ENCODE measurements around the gene BCHE. TPM values are rescaled to one million over a fixed set of nuclear protein-coding genes. Genes with fewer than 3 reads are reported as not detected.

Gene BCHE
- total RNA-seq, 3 donors from 2014 or later, result 0.33 to 27.1 (median 2.6) TPM

DNA sequence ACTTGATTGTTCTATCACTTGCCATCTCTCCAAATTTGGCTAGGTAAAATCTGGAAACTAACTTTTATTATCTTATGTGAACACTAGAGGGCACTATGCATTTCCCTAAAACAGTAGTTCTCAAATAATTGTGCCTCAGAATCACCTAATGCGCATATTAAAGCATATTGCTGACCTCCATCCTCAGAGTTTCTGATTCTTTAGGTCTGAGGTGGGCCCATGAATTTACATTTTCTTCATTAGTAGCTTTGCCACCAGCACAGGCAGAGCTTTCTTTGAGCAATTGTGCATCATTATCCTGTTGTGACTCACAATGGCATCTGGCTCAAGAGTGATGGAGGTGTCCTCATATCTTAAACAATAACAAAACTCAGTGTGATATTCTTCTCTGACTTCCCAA is 17.5 kb upstream of the BCHE start:
- intact Hi-C loops (cut with DNase I; ENCODE audit: low total_unique reads), result no loop called here
- no peak for TF ChIP-seq POLR2AphosphoS5 (IDR thresholded peaks at IDR 0.05)
- TF ChIP-seq, protein P1, sequence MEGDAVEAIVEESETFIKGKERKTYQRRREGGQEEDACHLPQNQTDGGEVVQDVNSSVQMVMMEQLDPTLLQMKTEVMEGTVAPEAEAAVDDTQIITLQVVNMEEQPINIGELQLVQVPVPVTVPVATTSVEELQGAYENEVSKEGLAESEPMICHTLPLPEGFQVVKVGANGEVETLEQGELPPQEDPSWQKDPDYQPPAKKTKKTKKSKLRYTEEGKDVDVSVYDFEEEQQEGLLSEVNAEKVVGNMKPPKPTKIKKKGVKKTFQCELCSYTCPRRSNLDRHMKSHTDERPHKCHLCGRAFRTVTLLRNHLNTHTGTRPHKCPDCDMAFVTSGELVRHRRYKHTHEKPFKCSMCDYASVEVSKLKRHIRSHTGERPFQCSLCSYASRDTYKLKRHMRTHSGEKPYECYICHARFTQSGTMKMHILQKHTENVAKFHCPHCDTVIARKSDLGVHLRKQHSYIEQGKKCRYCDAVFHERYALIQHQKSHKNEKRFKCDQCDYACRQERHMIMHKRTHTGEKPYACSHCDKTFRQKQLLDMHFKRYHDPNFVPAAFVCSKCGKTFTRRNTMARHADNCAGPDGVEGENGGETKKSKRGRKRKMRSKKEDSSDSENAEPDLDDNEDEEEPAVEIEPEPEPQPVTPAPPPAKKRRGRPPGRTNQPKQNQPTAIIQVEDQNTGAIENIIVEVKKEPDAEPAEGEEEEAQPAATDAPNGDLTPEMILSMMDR (IDR thresholded peaks at IDR 0.05), result peak in 1 of 3 donors; percentile 33

GRCh38 chr3:165852711-165853110 is 15.5 kb upstream of the BCHE start:
- Histone ChIP-seq H3K4me3 (no peak overlapping the region), H3K27me3 (no peaks in the 10 kb centered on the region), H3K27ac (no peak overlapping the region), H3K36me3 (no peaks in the 10 kb centered on the region), H3K4me1 (no peaks in the 10 kb centered on the region), H3K9me3 (no peaks in the 10 kb centered on the region)
- intact Hi-C loops (cut with DNase I; ENCODE audit: low total_unique reads), result no loop called here
- TF ChIP-seq POLR2AphosphoS5 (IDR thresholded peaks at IDR 0.05) (no peak), POLR2A (IDR thresholded peaks at IDR 0.05) (no peak)
- TF ChIP-seq, protein P1 (IDR thresholded peaks at IDR 0.05), result no peak
- DNase-seq (ENCODE audit: low spot score in 2 of 2), result no peak

More for the DNA sequence above, 17.5 kb upstream of the BCHE start:
- Histone ChIP-seq H3K27me3 (no peaks in the 10 kb centered on the region), H3K9me3 (no peaks in the 10 kb centered on the region), H3K4me1 (no peaks in the 10 kb centered on the region), H3K4me3 (no peak overlapping the region), H3K27ac (no peak overlapping the region), H3K36me3 (no peaks in the 10 kb centered on the region)
- DNase-seq (ENCODE audit: low spot score in 2 of 2), result no peak

DNA sequence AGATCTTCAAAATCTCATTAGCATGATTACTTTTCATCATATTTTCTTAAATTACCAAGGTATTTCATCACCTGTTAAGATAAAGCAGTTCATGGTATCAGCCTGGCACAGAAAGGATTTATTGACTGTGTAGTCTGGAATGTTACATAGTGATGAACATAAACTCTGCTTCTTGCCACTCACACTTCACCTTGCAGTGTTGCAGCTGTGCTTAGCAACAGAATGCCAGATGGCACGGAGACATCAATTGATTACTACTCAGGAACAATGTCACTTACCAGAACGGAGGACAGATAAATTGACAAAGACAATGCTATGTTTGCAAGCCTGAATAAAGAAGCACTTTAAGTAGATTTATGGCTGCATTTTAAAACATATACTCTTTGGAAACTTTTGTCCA is 15.0 kb upstream of the BCHE start:
- Histone ChIP-seq H3K4me1 (no peaks in the 10 kb centered on the region), H3K4me3 (no peak overlapping the region), H3K36me3 (no peaks in the 10 kb centered on the region), H3K27ac (no peak overlapping the region), H3K27me3 (no peaks in the 10 kb centered on the region), H3K9me3 (no peaks in the 10 kb centered on the region)
- TF ChIP-seq POLR2A (IDR thresholded peaks at IDR 0.05) (no peak), POLR2AphosphoS5 (IDR thresholded peaks at IDR 0.05) (no peak)
- TF ChIP-seq, protein P1 (IDR thresholded peaks at IDR 0.05), result no peak
- intact Hi-C loops (cut with DNase I; ENCODE audit: low total_unique reads), result no loop called here
- no peak for DNase-seq (ENCODE audit: low spot score in 2 of 2)

DNA sequence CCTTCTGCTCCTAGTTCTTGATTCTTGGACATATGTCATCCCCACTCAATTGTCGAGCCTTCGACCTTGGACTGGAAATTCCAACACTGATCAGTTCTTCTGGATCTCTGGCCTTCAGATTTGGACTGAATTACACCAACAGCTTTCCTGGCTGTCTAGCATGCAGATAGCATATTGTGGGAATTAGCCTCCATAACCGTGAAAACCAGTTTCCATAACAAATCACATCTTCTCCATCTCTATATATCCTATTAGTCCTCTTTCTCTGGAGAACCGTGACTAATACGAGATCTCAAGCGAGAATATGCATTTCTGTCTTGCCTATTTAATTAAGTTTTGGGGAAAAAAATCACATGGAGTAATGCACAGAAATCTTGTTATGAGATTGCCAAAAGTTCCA is 8.8 kb upstream of the BCHE start:
- intact Hi-C loops (cut with DNase I; ENCODE audit: low total_unique reads), result no loop called here
- no peak for DNase-seq (ENCODE audit: low spot score in 2 of 2)
- Histone ChIP-seq H3K36me3 (no peaks in the 10 kb centered on the region), H3K27me3 (no peaks in the 10 kb centered on the region), H3K4me3 (no peak overlapping the region), H3K27ac (no peak overlapping the region), H3K4me1 (no peaks in the 10 kb centered on the region), H3K9me3 (no peaks in the 10 kb centered on the region)
- no peak for TF ChIP-seq POLR2A (IDR thresholded peaks at IDR 0.05)
- TF ChIP-seq, protein P1 (IDR thresholded peaks at IDR 0.05), result no peak
- no peak for TF ChIP-seq POLR2AphosphoS5 (IDR thresholded peaks at IDR 0.05)

DNA sequence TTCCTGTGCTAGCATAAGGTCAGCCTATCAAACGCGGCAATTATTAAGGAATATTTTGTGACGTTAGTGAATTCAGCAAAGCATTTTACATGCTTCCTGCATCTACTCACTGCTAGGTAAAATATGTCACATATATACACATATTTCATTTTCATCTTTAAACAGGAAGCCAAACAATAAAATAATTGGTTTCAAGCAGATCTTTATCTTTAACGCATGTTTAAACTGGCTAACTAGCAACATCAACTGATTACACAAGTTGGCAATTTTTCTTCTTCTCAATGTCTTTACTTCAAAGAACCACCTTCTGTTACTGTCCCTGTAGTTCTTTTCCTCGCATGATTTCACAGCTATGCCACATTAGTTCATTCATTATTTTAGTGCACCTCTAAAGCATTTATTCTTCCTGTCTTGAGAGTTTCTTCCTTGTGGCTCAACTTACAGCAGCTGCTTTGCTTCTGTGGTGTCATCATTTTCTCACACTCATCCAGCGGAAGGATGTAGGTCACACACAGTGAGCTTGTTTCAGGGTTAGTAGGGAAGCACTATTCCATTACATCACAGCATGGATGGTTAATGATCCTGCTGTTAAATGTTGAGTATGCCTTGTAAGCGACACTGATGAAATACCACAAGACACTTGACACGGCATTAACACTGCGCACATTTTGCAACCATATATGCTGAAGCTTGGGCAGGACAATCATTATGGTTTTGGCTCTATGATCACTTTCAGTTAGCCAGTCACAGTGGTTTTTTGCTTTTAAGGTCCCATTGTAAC is 2.3 kb upstream of the BCHE start:
- Histone ChIP-seq H3K4me3 (no peak overlapping the region), H3K36me3 (no peaks in the 10 kb centered on the region), H3K9me3 (no peaks in the 10 kb centered on the region), H3K4me1 (no peaks in the 10 kb centered on the region), H3K27me3 (no peaks in the 10 kb centered on the region), H3K27ac (no peak overlapping the region)
- TF ChIP-seq, protein P1 (IDR thresholded peaks at IDR 0.05), result no peak
- TF ChIP-seq POLR2A (IDR thresholded peaks at IDR 0.05), result no peak
- TF ChIP-seq POLR2AphosphoS5 (IDR thresholded peaks at IDR 0.05), result no peak
- intact Hi-C loops (cut with DNase I; ENCODE audit: low total_unique reads), result no loop called here
- no peak for DNase-seq (ENCODE audit: low spot score in 2 of 2)
